MM.1S (cell line): ENCODE results near the gene CA10.
A peak's percentile ranks its signal among the peaks of the same experiment; 100 is the strongest.

Experiments used
- DNase-seq: peaks from one replicate; pipeline ENCODE4 v3.0.0-alpha.2; 2015
- H2AFZ ChIP-seq: fragments of 300-600 bp; sonication (generic); 2 replicates; pipeline ENCODE4 v1.6.0; 2016; ENCODE audit warnings: antibody characterized with exemption, low read length
- H3F3A ChIP-seq: fragments of 300-600 bp; sonication (generic); 2 replicates; pipeline ENCODE4 v1.6.1; 2016; ENCODE audit warnings: mild to moderate bottlenecking, antibody characterized with exemption, low read length, moderate library complexity, mixed read lengths; ENCODE audit not compliant: insufficient read depth
- H3K27ac ChIP-seq: fragments of 300-600 bp; sonication (generic); 2 replicates; pipeline ENCODE4 v1.5.1; 2016; ENCODE audit warnings: mild to moderate bottlenecking, low read length
- H3K27me3 ChIP-seq: fragments of 300-600 bp; sonication (generic); replicated peaks from 2 replicates; pipeline ENCODE4 v1.6.0; 2016; ENCODE audit warnings: low read length; ENCODE audit not compliant: insufficient read depth
- H3K36me3 ChIP-seq: fragments of 300-600 bp; sonication (generic); replicated peaks from 2 replicates; pipeline ENCODE4 v1.6.1; 2016; ENCODE audit warnings: mild to moderate bottlenecking, low read length, mixed read lengths; ENCODE audit not compliant: insufficient read depth
- H3K4me1 ChIP-seq: fragments of 300-600 bp; sonication (generic); 2 replicates; pipeline ENCODE4 v1.6.1; 2016; ENCODE audit warnings: low read length, mixed read lengths
- H3K4me2 ChIP-seq: fragments of 300-600 bp; sonication (generic); 2 replicates; pipeline ENCODE4 v1.6.0; 2016; ENCODE audit warnings: low read depth, low read length
- H3K4me3 ChIP-seq: fragments of 300-600 bp; sonication (generic); 2 replicates; pipeline ENCODE4 v1.5.1; 2016; ENCODE audit warnings: low read length, mixed read lengths
- H3K79me2 ChIP-seq: fragments of 300-600 bp; sonication (generic); 2 replicates; pipeline ENCODE4 v1.6.1; 2016; ENCODE audit warnings: mixed run types, low read length, mixed read lengths
- H3K9ac ChIP-seq: fragments of 300-600 bp; sonication (generic); 2 replicates; pipeline ENCODE4 v1.6.1; 2016; ENCODE audit warnings: low read length, mixed read lengths
- H3K9me2 ChIP-seq: fragments of 300-600 bp; sonication (generic); replicated peaks from 2 replicates; pipeline ENCODE4 v1.6.1; 2016; ENCODE audit warnings: mild to moderate bottlenecking, low read length, mixed read lengths; ENCODE audit not compliant: insufficient read depth
- H3K9me3 ChIP-seq: fragments of 300-600 bp; sonication (generic); replicated peaks from 2 replicates; pipeline ENCODE4 v1.6.1; 2016; ENCODE audit warnings: mild to moderate bottlenecking, low read length, mixed read lengths; ENCODE audit not compliant: insufficient read depth
- H4K20me1 ChIP-seq: fragments of 300-600 bp; sonication (generic); 2 replicates; pipeline ENCODE4 v1.6.1; 2016; ENCODE audit warnings: mild to moderate bottlenecking, low read length, moderate library complexity, mixed read lengths; ENCODE audit not compliant: insufficient read depth
- EZH2 ChIP-seq: fragments of 300-600 bp; sonication (generic); optimal IDR thresholded peaks from 2 replicates; pipeline ENCODE3; 2017; ENCODE audit warnings: low read depth, mild to moderate bottlenecking, antibody characterized with exemption, low read length, mixed read lengths
- EZH2phosphoT487 ChIP-seq: fragments of 300-600 bp; sonication (generic); IDR thresholded peaks from 2 replicates; pipeline ENCODE4 v1.6.1; 2018; ENCODE audit warnings: antibody characterized with exemption, low read length
- TF ChIP-seq, protein P1 (sequence below): fragments of 300-600 bp; sonication (generic); IDR thresholded peaks from 2 replicates; pipeline ENCODE4 v1.5.1; 2016; ENCODE audit warnings: antibody characterized with exemption, low read length, mixed read lengths

The CA10 gene

DNA sequence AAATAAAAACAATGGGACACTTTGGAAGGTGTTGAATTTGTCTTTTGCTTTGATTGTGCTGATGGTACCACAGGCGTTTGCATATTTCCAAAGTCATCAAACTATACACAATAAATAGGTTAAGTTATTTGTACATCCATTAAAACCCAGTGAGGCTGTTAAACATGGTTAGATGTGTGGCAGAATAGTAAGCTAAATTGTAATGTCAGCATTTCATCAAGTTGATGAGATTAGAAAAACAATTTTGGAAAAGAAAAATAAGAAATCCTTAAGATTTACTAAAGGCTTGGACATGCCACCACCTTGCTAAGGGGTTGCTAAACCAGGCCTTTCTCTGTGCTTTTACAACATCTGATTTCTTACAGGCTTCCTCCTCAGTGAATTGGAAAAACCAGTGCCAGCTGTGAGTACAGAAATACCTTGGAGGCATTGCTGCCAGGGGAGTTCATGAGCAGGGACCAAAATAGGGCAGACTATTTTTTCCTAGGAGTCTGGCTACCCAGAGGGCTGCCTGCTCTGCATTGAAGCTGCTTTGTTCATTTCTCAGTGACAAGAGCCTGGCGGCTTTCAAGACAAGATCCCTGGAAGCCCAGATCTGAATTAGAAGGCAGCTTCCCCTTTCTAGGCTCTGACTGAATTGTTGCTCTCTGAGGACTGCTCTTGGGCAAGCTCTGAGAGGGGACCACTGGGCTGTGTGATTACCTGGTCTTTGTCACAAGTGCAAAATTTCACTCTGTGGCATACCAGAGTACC lies 43.4 kb upstream of the CA10 start:
- no peaks in the 10 kb centered on the region for H3K79me2 ChIP-seq
- no peaks in the 10 kb centered on the region for H4K20me1 ChIP-seq
- H3K4me3 ChIP-seq, result no peak overlapping the region
- peak overlapping the region; percentile 24; the same call in 1 of the 2 replicates for H3K27ac ChIP-seq
- H3K9me2 ChIP-seq, result no peaks in the 10 kb centered on the region
- H3F3A ChIP-seq, result no peaks in the 10 kb centered on the region
- H3K36me3 ChIP-seq, result no peaks in the 10 kb centered on the region
- H3K4me2 ChIP-seq, result peak overlapping the region; percentile 23; the same call in 1 of the 2 replicates
- H2AFZ ChIP-seq, result no peak overlapping the region
- H3K27me3 ChIP-seq, result no peaks in the 10 kb centered on the region
- no peak for DNase-seq
- H3K9me3 ChIP-seq, result no peaks in the 10 kb centered on the region
- no peak overlapping the region for H3K9ac ChIP-seq
- peaks cover 6% of the 10 kb centered on the region; the same call in 1 of the 2 replicates for H3K4me1 ChIP-seq
- TF ChIP-seq EZH2, result no peak
- TF ChIP-seq EZH2phosphoT487, result no peak
- TF ChIP-seq, protein P1, sequence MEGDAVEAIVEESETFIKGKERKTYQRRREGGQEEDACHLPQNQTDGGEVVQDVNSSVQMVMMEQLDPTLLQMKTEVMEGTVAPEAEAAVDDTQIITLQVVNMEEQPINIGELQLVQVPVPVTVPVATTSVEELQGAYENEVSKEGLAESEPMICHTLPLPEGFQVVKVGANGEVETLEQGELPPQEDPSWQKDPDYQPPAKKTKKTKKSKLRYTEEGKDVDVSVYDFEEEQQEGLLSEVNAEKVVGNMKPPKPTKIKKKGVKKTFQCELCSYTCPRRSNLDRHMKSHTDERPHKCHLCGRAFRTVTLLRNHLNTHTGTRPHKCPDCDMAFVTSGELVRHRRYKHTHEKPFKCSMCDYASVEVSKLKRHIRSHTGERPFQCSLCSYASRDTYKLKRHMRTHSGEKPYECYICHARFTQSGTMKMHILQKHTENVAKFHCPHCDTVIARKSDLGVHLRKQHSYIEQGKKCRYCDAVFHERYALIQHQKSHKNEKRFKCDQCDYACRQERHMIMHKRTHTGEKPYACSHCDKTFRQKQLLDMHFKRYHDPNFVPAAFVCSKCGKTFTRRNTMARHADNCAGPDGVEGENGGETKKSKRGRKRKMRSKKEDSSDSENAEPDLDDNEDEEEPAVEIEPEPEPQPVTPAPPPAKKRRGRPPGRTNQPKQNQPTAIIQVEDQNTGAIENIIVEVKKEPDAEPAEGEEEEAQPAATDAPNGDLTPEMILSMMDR, result no peak

DNA sequence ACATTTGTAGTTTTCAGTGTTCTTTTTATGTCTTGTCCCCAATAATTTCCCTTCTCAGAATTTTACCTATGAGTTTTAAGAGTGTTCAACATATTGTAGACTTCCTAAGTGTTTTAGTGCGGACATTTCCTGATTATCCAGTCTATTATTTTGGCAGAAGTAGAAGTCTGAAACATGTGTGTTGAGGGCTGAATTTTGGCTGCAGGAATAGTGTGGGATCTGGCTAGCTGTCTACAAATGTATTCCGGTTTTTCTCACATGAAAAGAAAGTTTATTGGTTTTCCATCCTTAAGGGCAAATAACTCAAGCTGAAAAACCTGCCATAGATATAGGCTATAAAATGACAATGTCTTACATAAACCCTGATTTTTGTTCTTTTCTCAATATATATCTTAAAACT lies 33.0 kb upstream of the CA10 start:
- DNase-seq, result no peak
- H3F3A ChIP-seq, result no peaks in the 10 kb centered on the region
- H3K9me3 ChIP-seq, result no peaks in the 10 kb centered on the region
- H3K9ac ChIP-seq, result no peak overlapping the region
- no peaks in the 10 kb centered on the region for H3K36me3 ChIP-seq
- no peaks in the 10 kb centered on the region for H3K4me1 ChIP-seq
- TF ChIP-seq, protein P1, result no peak
- TF ChIP-seq EZH2 (no peak), EZH2phosphoT487 (no peak)
- H3K4me2 ChIP-seq, result no peak overlapping the region
- no peak overlapping the region for H3K27ac ChIP-seq
- no peaks in the 10 kb centered on the region for H3K9me2 ChIP-seq
- no peaks in the 10 kb centered on the region for H3K79me2 ChIP-seq
- no peaks in the 10 kb centered on the region for H3K27me3 ChIP-seq
- H4K20me1 ChIP-seq, result no peaks in the 10 kb centered on the region
- H2AFZ ChIP-seq, result no peak overlapping the region
- no peak overlapping the region for H3K4me3 ChIP-seq

DNA sequence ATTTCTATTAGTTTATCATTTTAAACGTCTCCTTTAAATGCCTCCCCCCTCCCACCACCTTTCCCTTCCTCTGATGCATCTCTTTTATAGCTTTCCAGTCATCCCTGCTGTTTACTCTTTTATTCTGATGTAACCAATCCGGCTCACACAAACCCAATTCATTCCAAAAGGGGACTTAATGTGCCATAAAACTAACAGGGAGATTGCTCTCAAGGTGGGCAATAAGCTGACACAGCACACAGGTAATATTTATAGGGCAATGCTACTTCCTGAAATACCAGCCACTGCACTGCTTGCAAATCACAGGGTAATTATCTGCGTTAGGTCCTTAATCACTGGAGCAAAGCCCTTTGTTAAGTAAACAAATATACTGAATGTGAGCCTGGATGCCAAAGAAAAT lies 23.3 kb upstream of the CA10 start:
- H4K20me1 ChIP-seq, result no peaks in the 10 kb centered on the region
- no peak overlapping the region for H3K9ac ChIP-seq
- TF ChIP-seq, protein P1, result no peak
- TF ChIP-seq EZH2, result no peak
- TF ChIP-seq EZH2phosphoT487, result no peak
- no peak overlapping the region for H2AFZ ChIP-seq
- H3K4me1 ChIP-seq, result no peaks in the 10 kb centered on the region
- DNase-seq, result no peak
- no peaks in the 10 kb centered on the region for H3K36me3 ChIP-seq
- no peaks in the 10 kb centered on the region for H3K9me3 ChIP-seq
- H3K9me2 ChIP-seq, result no peaks in the 10 kb centered on the region
- H3K4me3 ChIP-seq, result no peak overlapping the region
- no peaks in the 10 kb centered on the region for H3K27me3 ChIP-seq
- no peaks in the 10 kb centered on the region for H3K79me2 ChIP-seq
- no peaks in the 10 kb centered on the region for H3F3A ChIP-seq
- H3K27ac ChIP-seq, result no peak overlapping the region
- H3K4me2 ChIP-seq, result no peak overlapping the region
